Lower leg skin (tissue), 4 donors: Measurements from ENCODE around the gene VAMP5. TPM values are rescaled to one million over a fixed set of nuclear protein-coding genes. Genes with fewer than 3 reads are reported as not detected.

Experiments used
- DNase-seq, 2 donors: peaks; one replicate each; pipeline ENCODE4 v3.0.0-alpha.2; 2019; ENCODE audit warnings: low spot score in 2 of 2
- H3K4me3 ChIP-seq: fragments of 200-600 bp; sonication (generic); 2 replicates; pipeline ENCODE4 v1.5.1; 2017; ENCODE audit warnings: mild to moderate bottlenecking, low read depth; ENCODE audit not compliant: poor library complexity, severe bottlenecking
- POLR2A ChIP-seq, 2 donors: fragments of 450-650 bp; IDR thresholded peaks; one replicate each; pipeline ENCODE4 v1.6.1; 2016 to 2017; ENCODE audit warnings: antibody characterized with exemption in 2 of 2, mild to moderate bottlenecking in 1 of 2, moderate library complexity in 1 of 2
- WGBS, 2 donors: methylation state at CpG; one replicate each; pipeline ENCODE4 v1.1.5; 2018; 5-methylcytosine and 5-hydroxymethylcytosine counted together
- intact Hi-C: fragments of 100-400 bp; cut with DNase I; formaldehyde crosslinking; loops from one replicate; pipeline ENCODE4 v1.15.0; 2023; ENCODE audit warnings: low total_unique reads
- total RNA-seq, 4 donors: library from RNA; depleted of rRNA; stranded (reverse); fragments of >200 nt; gene quantifications; one replicate each; pipeline ENCODE4 v1.1.0, GENCODE V29; 2016
- TF ChIP-seq, protein P1 (sequence below), 3 donors: fragments of 450-650 bp; IDR thresholded peaks; one replicate each; pipeline ENCODE4 v1.5.1; 2016; ENCODE audit warnings: antibody characterized with exemption in 3 of 3, mild to moderate bottlenecking in 3 of 3, moderate library complexity in 2 of 3

The VAMP5 gene
- total RNA-seq, 4 donors from 2014 or later = 10.1 to 35.6 (median 14.0) TPM

DNA sequence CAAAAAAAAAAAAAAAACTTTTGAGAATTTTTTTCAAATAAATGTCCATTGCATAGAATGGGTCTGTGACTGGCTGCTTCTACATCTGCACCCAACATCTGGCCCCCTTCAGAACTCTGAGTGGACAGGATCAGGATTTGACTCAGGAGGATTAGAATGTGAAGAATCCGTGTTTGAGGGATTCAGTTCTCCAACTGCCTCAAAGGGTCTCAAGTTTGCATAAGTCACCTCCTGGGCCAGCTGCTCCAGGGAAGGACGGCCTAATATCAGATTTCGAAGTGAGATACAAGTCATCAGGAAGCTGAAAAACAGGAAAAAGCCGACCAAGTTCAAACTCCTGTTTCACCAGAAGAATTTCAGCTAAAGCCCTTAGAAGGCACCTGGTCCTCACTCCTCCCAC, 34.4 kb upstream of the VAMP5 start:
- peak in 1 of 2 donors; percentile 58 for DNase-seq
- TF ChIP-seq POLR2A (IDR thresholded peaks at IDR 0.05) = no peak
- intact Hi-C loops = no loop called here
- no peak overlapping the region for H3K4me3 ChIP-seq
- WGBS, 2 donors = 56 to 68% methylated on average over 4 of the region's 4 CpGs

DNA sequence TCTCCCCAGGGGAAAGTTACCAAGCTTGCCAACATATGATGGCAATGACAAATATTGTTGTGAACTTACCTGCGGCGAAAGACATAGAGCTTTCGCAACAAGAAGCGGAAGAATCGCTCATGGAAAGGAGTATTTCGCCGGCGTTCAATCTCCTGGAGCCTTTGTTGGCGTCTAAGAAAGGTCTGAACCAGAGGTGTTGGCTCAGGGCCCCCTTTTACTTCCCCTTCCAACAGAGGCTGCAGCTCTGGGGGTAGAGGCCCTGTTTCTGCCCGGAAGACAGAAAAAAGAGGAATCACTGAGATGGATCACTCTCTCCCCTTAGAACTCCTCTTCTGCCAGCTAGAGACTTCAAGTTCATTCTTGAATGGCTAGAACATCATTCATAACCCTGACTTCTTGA, 33.7 kb upstream of the VAMP5 start:
- TF ChIP-seq POLR2A (IDR thresholded peaks at IDR 0.05) = no peak
- TF ChIP-seq, protein P1, sequence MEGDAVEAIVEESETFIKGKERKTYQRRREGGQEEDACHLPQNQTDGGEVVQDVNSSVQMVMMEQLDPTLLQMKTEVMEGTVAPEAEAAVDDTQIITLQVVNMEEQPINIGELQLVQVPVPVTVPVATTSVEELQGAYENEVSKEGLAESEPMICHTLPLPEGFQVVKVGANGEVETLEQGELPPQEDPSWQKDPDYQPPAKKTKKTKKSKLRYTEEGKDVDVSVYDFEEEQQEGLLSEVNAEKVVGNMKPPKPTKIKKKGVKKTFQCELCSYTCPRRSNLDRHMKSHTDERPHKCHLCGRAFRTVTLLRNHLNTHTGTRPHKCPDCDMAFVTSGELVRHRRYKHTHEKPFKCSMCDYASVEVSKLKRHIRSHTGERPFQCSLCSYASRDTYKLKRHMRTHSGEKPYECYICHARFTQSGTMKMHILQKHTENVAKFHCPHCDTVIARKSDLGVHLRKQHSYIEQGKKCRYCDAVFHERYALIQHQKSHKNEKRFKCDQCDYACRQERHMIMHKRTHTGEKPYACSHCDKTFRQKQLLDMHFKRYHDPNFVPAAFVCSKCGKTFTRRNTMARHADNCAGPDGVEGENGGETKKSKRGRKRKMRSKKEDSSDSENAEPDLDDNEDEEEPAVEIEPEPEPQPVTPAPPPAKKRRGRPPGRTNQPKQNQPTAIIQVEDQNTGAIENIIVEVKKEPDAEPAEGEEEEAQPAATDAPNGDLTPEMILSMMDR (IDR thresholded peaks at IDR 0.05) = no peak
- no peak overlapping the region for H3K4me3 ChIP-seq
- intact Hi-C loops = no loop called here
- 77 to 82% methylated on average over 10 of the region's 10 CpGs for WGBS, 2 donors
- peak in 1 of 2 donors; percentile 73 for DNase-seq

DNA sequence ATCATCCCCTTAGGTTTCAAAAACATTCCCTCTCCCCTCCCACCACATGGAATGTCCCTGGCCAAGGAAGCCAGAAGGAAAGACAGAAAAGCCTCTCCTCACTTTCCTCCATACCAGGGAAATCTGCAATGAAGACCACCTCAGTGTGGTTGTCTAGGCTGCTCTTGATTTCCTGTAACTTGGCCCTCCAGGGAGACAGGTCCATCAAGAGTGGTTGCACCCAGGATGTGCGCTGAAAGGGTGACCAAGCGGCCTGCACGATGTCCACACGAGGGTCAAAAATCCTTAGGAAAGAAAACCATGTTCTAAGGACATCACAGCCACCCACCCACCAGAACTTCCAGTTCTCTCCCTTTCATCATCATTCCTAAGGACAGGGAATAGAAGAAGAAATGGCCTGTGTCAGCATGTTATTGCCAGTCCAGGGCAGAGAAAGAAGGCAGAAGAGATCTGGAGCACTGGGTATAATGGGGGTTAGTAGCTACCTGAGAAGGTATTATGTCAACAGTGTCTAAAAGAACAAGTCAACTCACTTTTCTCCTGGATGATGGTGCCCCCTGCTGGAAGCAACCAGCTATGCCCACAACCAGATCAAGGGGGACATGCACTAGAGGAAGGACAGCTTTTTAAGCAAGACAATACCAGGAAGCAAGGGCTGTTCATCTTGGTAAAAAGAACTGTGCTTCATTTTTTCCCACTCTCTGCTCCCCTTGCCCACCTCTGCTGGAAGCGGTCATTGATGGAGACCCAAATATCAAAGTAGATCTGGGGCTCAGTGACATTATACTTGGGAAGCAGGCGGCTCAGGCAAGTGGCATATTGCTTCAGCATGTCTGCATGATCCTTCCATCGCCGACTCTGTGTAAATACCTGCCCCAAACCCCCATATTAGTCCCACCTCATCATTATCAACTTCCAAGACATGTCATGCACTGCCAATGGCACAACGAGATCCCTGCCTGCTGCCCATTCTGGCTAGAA, 32.2 kb upstream of the VAMP5 start:
- 68 to 76% methylated on average over 9 of the region's 9 CpGs for WGBS, 2 donors
- TF ChIP-seq, protein P1 (IDR thresholded peaks at IDR 0.05) = peak in 1 of 3 donors; percentile 86
- no peak for TF ChIP-seq POLR2A (IDR thresholded peaks at IDR 0.05)
- intact Hi-C loops = loop anchor here (2.0 kb wide), 1 partner anchor 131 kb away; no protein-coding TSS in a partner anchor
- H3K4me3 ChIP-seq = no peak overlapping the region
- peak; percentile 86 to 97 for DNase-seq

DNA sequence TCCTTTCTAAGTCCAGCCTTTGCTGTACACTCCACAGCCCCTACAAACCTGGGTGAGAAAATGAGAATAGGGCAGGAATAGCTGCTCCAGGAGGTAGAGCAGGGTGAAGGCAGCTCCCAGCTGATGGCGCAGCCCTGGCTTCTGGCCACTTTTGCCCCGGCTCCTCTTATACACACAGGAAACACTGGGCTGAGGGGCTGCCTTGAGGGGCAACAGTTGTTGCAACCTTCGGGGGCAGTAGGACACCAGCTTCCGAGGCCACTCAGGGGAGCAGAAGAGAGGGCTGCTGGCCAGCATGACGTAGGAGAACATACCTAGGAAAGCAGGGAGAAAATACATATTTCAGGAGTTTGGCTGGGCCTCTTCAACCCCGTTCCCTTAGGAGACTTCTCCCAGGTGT, 31.0 kb upstream of the VAMP5 start:
- DNase-seq = peak in 1 of 2 donors; percentile 80
- 82 to 86% methylated on average over 6 of the region's 6 CpGs for WGBS, 2 donors

DNA sequence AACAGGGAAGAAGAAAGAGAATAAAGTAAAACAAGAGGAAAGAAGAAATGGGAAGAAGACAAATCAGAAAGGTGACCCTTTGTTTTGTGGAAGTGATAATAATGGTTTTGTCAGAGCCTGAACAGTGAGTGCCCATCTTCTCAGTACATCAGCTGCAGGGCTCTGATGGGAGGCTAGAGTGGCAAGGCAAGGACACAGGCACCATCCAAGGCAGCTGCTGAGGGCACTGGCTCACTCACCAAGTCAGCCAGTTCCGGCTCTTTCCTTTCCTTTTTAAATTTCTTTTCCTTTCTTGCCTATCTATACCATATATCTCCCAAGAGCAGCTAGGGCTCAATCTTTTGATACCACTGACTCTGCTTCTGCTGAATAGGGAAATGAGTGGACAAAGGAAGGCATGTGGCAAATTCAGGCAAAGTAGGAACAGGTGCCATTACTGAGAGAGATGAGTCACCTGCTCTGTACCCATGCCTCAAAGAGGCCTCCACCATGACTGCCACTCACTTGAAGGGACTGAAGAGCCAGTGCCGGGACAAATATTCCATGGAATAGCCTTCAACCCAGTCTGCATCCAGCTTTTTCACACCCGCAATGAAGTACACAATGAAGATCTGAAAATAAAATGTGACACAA, 29.1 kb upstream of the VAMP5 start:
- TF ChIP-seq POLR2A (IDR thresholded peaks at IDR 0.05) = no peak
- TF ChIP-seq, protein P1 (IDR thresholded peaks at IDR 0.05) = no peak
- WGBS, 2 donors = 85 to 90% methylated on average over 3 of the region's 3 CpGs
- peak in 1 of 2 donors; percentile 66 for DNase-seq
- intact Hi-C loops = no loop called here
- H3K4me3 ChIP-seq = no peak overlapping the region

More for the DNA sequence above, 31.0 kb upstream of the VAMP5 start:
- TF ChIP-seq, protein P1 (IDR thresholded peaks at IDR 0.05) = no peak
- no peak for TF ChIP-seq POLR2A (IDR thresholded peaks at IDR 0.05)
- no peak overlapping the region for H3K4me3 ChIP-seq
- intact Hi-C loops = loop anchor here (2.0 kb wide), 1 partner anchor 132 kb away; no protein-coding TSS in a partner anchor

DNA sequence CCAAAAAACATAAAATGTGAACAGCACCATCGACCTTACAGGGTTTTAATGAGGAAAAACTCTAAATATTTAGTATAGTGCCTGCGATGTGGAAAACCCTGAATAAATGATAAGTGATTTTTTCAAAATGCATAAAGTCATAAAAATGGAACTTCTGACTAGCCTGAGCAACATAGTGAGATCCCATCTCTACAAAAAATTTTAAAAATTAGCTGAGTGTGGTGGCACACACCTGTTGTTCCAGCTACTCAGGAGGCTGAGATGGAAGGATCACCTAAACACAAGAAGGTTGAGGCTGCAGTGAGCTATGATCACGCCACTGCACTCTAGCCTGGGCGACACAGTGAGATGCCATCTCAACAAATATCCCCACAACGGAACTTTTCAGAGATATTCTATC, 27.1 kb upstream of the VAMP5 start:
- intact Hi-C loops = no loop called here
- H3K4me3 ChIP-seq = no peak overlapping the region
- WGBS, 2 donors = 92 to 93% methylated on average over 5 of the region's 5 CpGs
- TF ChIP-seq POLR2A (IDR thresholded peaks at IDR 0.05) = no peak
- TF ChIP-seq, protein P1 (IDR thresholded peaks at IDR 0.05) = no peak
- DNase-seq = no peak
